RKO (cell line): ENCODE results near the gene HMX2.
"Not testable (repeated sequence)": the region's sequence is repeated elsewhere in the genome, so short reads cannot be mapped to it uniquely, and the experiment has no call there.

Experiments
- DNase-seq: peaks from one replicate; pipeline ENCODE4 v3.0.0-alpha.2; 2016; ENCODE audit warnings: low spot score

The HMX2 gene

GRCh38 chr10:123151737-123152135 lies 3.8 kb downstream of the HMX2 start:
- DNase-seq = no peak

DNA sequence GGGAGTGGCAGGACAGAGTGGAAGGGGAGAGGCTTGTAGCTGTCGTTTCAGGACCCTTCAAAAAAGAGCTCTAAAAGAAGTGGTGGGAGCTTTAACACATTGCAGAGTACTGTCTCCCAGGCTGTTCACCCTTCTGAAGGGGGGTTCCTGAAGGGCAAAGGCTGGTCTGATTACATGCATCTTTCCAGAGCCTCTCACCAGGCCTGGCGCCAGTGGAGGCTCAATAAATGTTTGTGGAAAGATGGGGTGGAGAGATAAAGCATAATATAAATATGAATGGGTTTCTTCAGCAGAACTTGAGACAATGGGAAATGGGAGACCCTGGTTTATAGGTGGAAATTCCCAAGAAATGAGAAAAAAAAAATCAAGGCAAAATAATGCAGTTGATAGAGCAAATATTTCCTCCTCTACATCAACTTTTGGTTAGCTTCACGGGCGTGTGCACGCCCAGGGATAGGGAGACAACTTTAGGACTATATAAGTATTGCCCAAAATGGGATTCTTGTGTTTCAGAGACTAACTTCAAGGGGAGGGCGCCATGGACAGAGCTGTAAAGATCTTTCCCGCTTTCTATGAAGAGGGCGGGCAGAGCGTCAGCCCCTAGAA lies 5.7 kb downstream of the HMX2 start:
- no peak for DNase-seq

DNA sequence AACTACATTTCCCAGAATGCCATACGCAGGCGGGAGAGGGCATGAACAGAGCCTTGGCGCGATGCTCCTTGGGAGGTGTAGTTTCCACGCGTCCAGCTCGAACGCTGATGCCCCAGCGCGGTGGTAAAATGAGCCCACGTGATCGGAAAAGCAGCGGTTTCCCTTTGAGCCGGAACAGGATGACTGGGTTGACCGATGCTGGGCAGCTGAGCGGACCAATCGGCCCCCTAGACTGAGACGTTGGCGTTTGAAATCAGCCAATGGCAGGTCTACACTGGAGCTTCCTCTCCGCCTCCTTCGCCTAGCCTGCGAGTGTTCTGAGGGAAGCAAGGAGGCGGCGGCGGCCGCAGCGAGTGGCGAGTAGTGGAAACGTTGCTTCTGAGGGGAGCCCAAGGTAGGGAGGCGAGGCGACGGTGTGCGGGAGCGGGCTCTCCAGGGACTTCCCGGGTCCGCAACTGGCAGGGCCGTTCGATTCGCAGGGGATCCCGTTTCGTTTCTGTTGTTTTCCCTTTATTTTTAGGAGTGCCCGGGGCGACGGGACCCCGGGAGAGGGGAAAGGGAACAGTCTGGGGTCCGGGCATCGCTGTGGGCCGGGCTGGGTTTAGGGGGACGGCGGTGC lies 6.3 kb downstream of the HMX2 start, which contains the start of gene BUB3:
BUB3 (plus strand) TSS at position 311 of the 619 bp plus-strand sequence. CDS start 516 bp downstream, outside the sequence.
- peak; percentile 99 for DNase-seq

- DNase-seq = peak; percentile 79
Measured at GRCh38 chr10:123154711-123155505, 7.0 kb downstream of the HMX2 start.

- peak; percentile 89 for DNase-seq
Measured at GRCh38 chr10:123156078-123156477, 8.1 kb downstream of the HMX2 start.

DNA sequence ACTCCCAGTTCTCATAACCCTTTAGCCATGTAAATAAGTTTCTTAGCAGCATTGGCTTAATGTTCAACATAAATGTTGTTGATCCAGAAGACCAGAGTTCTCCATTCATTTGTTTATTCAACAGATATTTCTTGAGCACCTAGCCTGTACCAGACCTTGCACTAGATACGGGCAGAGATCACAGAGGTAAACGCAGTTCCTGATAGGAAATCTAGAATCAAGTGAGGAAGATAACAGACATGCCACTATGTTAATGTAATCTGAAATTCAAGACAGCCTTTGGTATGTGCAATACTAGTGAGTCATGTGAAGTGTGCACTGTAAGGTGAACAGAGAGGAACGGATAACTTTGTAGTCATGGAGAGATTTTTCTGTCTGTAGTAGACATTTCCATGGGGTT lies 9.3 kb downstream of the HMX2 start:
- peak; percentile 89 for DNase-seq

DNA sequence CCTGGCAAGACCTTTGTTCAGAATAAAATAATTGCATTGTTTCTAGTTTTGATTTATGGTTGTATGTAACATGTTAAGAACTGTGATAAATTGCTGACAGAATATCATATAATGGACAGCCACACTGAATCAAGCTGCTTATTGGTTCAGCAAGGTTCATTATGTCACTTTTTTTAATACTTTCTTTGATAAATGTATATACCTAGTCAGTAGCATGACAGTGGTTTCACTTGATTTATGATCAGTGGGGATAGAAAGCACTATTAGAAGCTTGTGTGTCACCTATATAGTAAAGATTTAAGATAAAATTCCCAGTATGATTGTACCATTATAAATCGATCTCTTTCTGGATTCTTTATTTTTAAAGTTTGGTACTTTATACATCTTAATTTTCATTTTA lies 10.7 kb downstream of the HMX2 start:
- peak; percentile 26 for DNase-seq

GRCh38 chr10:123160311-123160980 lies 12.5 kb downstream of the HMX2 start:
- no peak for DNase-seq

DNA sequence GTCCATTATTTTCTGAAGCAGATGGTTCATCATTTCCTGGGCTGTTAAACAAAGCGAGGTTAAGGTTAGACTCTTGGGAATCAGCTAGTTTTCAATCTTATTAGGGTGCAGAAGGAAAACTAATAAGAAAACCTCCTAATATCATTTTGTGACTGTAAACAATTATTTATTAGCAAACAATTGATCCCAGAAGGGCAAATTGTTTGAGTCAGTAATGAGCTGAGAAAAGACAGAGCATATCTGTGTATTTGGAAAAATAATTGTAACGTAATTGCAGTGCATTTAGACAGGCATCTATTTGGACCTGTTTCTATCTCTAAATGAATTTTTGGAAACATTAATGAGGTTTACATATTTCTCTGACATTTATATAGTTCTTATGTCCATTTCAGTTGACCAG lies 16.4 kb downstream of the HMX2 start:
- no peak for DNase-seq

DNA sequence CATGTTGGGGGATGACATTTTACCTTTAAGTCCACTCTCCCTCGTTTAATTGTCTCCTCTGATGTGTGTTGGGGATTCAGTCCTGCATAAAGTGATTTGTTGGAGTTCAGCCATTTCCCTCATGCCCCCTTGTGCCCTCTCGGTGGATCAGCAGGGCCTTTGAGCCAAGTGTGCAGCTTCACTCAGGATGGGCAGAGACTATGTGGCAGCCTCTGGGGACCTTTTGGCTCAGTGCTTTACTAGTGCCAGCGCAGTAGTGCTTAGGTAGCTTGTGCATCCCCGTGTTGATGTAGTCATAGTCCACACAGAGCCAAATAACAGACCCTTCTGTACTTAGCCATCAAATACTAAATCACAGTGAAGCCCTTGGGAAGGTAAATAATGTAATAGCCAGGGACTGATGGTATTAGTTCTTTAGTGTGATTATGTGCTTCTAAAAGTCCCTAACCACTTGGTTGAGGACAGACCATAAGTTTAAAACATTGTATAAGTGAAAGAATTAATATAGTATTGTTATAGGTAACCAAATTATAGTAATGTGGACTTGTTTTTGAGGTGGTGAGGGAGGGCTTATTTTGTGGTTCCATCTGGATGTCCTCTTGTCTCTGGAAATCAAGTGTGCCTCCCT lies 17.6 kb downstream of the HMX2 start:
- peak; percentile 39 for DNase-seq

DNA sequence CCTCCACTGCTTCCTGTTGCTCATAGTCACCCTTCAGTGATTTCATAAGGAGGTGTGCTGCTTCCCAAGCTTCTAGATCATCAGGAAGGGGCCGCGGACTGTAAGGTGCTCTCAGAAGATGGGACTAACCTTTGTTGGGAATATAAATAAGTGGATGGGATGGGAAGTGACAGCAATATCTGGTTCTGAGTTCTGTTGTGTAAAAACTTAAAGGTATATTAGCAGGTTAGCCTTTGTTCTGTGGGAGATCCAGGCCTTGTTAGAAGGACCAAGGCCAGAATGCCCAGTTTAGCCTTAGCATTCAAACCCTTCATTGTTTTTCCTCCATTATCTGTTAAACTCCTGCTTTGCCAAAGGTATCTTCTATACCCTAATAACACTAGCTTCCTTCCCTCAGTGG lies 18.7 kb downstream of the HMX2 start:
- DNase-seq = no peak

DNA sequence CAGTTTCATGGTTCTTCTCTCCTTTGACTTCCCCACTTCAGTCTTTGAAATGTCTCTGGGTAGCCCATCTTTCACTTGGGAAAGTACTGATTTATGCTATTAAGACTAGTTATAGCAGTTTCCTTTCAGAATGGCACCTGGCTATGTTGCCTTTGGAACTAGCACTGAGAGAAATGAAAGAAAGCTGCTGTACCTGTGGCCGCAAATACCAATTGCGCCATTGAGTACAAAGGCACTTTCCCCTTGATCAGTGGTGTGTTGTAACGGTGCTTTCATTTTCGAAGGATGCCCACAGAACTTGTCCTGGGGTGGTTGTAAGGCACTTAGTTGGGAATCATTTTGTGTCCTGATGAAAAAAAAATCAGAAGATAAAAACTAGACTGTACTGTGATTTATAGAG lies 23.0 kb downstream of the HMX2 start:
- no peak for DNase-seq

DNA sequence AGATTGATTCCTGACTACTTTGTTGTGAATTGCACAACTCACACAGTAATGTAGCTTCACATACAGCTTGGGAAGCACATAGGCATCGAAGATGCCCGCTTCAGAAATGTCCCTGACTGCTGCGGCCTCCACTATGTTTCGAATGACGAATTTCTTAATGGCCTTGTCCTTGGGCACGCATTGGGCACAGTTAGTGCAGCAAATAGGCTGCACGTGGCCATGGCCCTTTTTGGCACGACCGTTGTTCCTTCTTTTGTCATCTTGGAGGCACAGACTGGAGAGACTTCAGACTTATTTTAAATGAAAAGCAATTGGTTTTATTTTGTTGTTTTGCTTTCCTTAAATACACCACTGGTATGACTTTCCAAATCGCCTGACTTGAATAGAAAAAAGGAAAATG lies 23.7 kb downstream of the HMX2 start:
- not testable (repeated sequence) for DNase-seq

GRCh38 chr10:123175389-123176387 lies 27.8 kb downstream of the HMX2 start:
- DNase-seq = no peak

GRCh38 chr10:123178390-123178789 lies 30.5 kb downstream of the HMX2 start:
- DNase-seq = not testable (repeated sequence)

DNA sequence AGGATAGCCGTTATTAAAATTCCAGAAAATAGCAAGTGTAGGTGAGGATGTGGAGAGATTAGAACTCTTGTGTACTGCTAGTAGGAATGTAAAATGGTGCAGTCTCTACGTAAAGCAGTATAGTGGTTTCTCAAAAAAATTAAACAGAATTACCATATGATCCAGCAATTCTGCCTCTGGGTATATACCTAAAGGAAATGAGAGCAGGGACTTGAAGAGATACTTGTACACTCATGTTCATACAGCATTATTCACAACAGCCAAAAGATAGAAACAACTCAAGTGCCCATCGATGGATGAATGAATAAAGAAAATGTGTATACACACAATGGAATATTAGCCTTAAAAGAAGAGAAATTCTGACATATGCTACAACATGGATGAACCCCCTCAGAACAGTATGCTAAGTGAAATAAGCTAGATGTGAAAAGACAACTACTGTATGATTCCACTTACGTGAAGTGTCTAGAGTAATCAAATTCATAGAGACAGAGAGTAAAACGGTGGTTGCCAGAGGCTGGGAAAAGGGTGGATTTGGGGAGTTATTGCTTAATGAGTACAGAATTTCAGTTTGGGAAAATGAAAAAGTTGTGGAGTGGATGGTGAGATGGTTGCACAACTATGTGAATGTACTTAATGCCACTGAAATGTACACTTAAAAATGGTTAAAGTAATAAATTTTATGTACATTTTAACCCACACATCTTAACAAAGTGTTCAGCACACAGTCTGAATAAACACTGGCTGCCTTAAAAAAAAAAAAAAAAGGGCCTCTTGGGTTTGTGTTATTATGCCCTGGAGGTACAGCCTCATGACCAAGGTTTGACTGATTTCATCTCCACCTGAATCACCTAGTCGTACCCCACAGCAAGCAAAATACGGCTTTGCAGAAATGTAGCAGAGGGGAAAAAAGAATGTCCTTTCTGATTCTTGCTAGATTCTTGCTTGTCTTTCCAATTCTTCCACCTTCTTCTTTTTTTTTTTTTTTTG lies 32.5 kb downstream of the HMX2 start:
- DNase-seq = no peak

- no peak for DNase-seq
Measured at GRCh38 chr10:123183724-123184123, 35.8 kb downstream of the HMX2 start.

DNA sequence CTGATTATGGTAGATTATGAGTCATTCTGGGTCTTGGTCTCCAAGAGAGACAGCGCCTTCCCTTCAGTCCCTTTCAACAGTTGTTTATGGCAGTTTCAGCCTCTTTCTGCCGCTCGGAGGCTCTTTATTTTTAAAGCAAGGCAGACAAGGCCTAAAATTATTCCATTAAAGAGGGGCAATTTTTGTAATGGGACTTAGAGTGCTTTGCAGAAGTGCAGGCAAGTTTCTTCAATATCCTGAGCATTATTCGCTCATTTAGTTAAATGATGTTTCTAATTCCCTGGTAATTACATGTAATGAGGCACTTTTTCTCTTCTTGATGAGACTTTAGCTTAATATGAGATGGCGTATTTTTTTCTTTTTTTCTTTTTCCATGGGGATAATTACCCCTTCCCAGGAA lies 39.8 kb downstream of the HMX2 start:
- DNase-seq = no peak

- DNase-seq = no peak
Measured at GRCh38 chr10:123191886-123192285, 44.0 kb downstream of the HMX2 start.

GRCh38 chr10:123194056-123194455 lies 46.1 kb downstream of the HMX2 start:
- DNase-seq = no peak
